H1 (cell line): ENCODE data around the gene KIAA1755. TPM values are rescaled to one million over a fixed set of nuclear protein-coding genes. Genes with fewer than 3 reads are reported as not detected.

Experiments
- CTCF ChIA-PET: fragments of 300-600 bp; sonication (Branson Sonifier 250); formaldehyde crosslinking; loops from one replicate; lab custom pipeline; 2021; ENCODE audit not compliant: partially characterized antibody; lab: Charles Lee
- POLR2A ChIA-PET: fragments of 300-600 bp; sonication (Branson Sonifier 250); formaldehyde crosslinking; loops from one replicate; lab custom pipeline; 2021; ENCODE audit warnings: inconsistent platforms; ENCODE audit not compliant: partially characterized antibody; lab: Charles Lee
- DNase-seq, 2 experiments: peaks; one replicate each; pipeline versions ENCODE4 v3.0.0 to v3.0.0-alpha.2; 2010 to 2022; ENCODE audit warnings: low spot score in 2 of 2, low read depth in 1 of 2, mixed read lengths in 1 of 2
- FAIRE-seq: peaks from 2 replicates; lab custom pipeline; 2011; peaks lifted over from hg19 to GRCh38; lab: Jason Lieb, UNC
- H2AFZ ChIP-seq: 2 replicates; pipeline ENCODE4 v1.8.1; 2012; ENCODE audit warnings: low read length, inconsistent platforms
- H2AK5ac ChIP-seq: 2 replicates; pipeline ENCODE4 v1.6.1; 2013; ENCODE audit warnings: low read depth, low read length
- H2BK120ac ChIP-seq: replicated peaks from 2 replicates; pipeline ENCODE3; 2013; ENCODE audit warnings: low read depth, low read length, inconsistent platforms
- H2BK12ac ChIP-seq: 2 replicates; pipeline ENCODE4 v1.6.1; 2013; ENCODE audit warnings: low read depth, low read length
- H2BK15ac ChIP-seq: 2 replicates; pipeline ENCODE4 v1.6.1; 2013; ENCODE audit warnings: low read length
- H2BK20ac ChIP-seq: 2 replicates; pipeline ENCODE4 v1.6.1; 2013; ENCODE audit warnings: low read length
- H2BK5ac ChIP-seq: 2 replicates; pipeline ENCODE4 v1.6.1; 2013; ENCODE audit warnings: low read depth, low read length
- H3K14ac ChIP-seq: 2 replicates; pipeline ENCODE4 v1.6.1; 2013; ENCODE audit warnings: inconsistent platforms; ENCODE audit not compliant: insufficient read length
- H3K18ac ChIP-seq: 2 replicates; pipeline ENCODE4 v1.6.1; 2013; ENCODE audit warnings: low read length; ENCODE audit errors: extremely low read depth
- H3K23ac ChIP-seq: 2 replicates; pipeline ENCODE4 v1.6.1; 2013; ENCODE audit warnings: inconsistent platforms; ENCODE audit not compliant: insufficient read length
- H3K23me2 ChIP-seq: 2 replicates; pipeline ENCODE4 v1.6.1; 2013; ENCODE audit warnings: low read depth, low read length
- H3K27ac ChIP-seq: 2 replicates; pipeline ENCODE4 v1.6.1; 2011; ENCODE audit warnings: low read depth, low read length, inconsistent platforms
- H3K27me3 ChIP-seq, 4 experiments: replicated peaks in 1 of 4; 1 replicate in 1 of 4; 2 replicates in 3 of 4; pipeline versions ENCODE4 v1.6.1 to v1.8.1; 2011 to 2013; ENCODE audit warnings: low read length in 3 of 4, mild to moderate bottlenecking in 3 of 4, inconsistent platforms in 2 of 4, mixed read lengths in 2 of 4, moderate library complexity in 1 of 4; ENCODE audit not compliant: control insufficient read depth in 3 of 4, insufficient read depth in 3 of 4; ENCODE audit errors: extremely low read depth in 1 of 4
- H3K36me3 ChIP-seq, 4 experiments: 2 replicates each; pipeline versions ENCODE4 v1.6.1 to v1.8.1; 2011 to 2013; ENCODE audit warnings: mild to moderate bottlenecking in 4 of 4, low read length in 3 of 4, moderate library complexity in 2 of 4, control low read depth in 1 of 4, inconsistent platforms in 1 of 4; ENCODE audit not compliant: insufficient read depth in 4 of 4, control insufficient read depth in 2 of 4
- H3K4ac ChIP-seq: replicated peaks from 2 replicates; pipeline ENCODE3; 2013; ENCODE audit warnings: low read length, low read depth, mixed read lengths, inconsistent platforms; ENCODE audit not compliant: insufficient read length
- H3K4me1 ChIP-seq, 4 experiments: replicated peaks in 1 of 4; 1 replicate in 1 of 4; 2 replicates in 3 of 4; pipeline versions ENCODE4 v1.6.1 to v1.8.1; 2011 to 2013; ENCODE audit warnings: low read length in 3 of 4, inconsistent platforms in 2 of 4, mixed read lengths in 1 of 4; ENCODE audit not compliant: insufficient read depth in 4 of 4, control insufficient read depth in 3 of 4
- H3K4me2 ChIP-seq, 2 experiments: 2 replicates each; pipeline versions ENCODE4 v1.6.1 to v1.8.1; 2011 to 2013; ENCODE audit warnings: low read depth in 2 of 2, low read length in 2 of 2, control low read depth in 1 of 2, inconsistent platforms in 1 of 2, mild to moderate bottlenecking in 1 of 2; ENCODE audit not compliant: insufficient read depth in 1 of 2
- H3K4me3 ChIP-seq, 4 experiments: fragments of 200-600, 300-600 bp in 1 of 4; sonication (generic), shearing (Covaris generic), sonication (Bioruptor Twin) in 1 of 4; 2 replicates each; pipeline versions ENCODE4 v1.5.1 to v1.8.1; 2011 to 2016; ENCODE audit warnings: low read length in 4 of 4, low read depth in 3 of 4, control low read depth in 2 of 4, inconsistent platforms in 2 of 4, mild to moderate bottlenecking in 2 of 4, mixed read lengths in 1 of 4, moderate library complexity in 1 of 4; ENCODE audit not compliant: insufficient read depth in 2 of 4; ENCODE audit errors: extremely low read depth in 1 of 4
- H3K56ac ChIP-seq: replicated peaks from 2 replicates; pipeline ENCODE3; 2013; ENCODE audit warnings: low read depth, mild to moderate bottlenecking, mixed read lengths, low read length, inconsistent platforms; ENCODE audit not compliant: insufficient read length
- H3K79me1 ChIP-seq: 2 replicates; pipeline ENCODE4 v1.6.1; 2013; ENCODE audit warnings: low read depth, low read length, control low read depth
- H3K79me2 ChIP-seq, 2 experiments: 2 replicates each; pipeline versions ENCODE4 v1.6.1 to v1.8.1; 2012 to 2013; ENCODE audit warnings: low read length in 2 of 2, mild to moderate bottlenecking in 2 of 2, inconsistent platforms in 1 of 2; ENCODE audit not compliant: insufficient read depth in 2 of 2, control insufficient read depth in 1 of 2
- H3K9ac ChIP-seq, 4 experiments: replicated peaks in 1 of 4; 1 replicate in 1 of 4; 2 replicates in 3 of 4; pipeline versions ENCODE4 v1.6.1 to v1.8.1; 2011 to 2013; ENCODE audit warnings: low read depth in 3 of 4, low read length in 3 of 4, control low read depth in 2 of 4, mild to moderate bottlenecking in 2 of 4, moderate library complexity in 2 of 4, inconsistent platforms in 1 of 4; ENCODE audit errors: extremely low read depth in 1 of 4
- H3K9me3 ChIP-seq, 2 experiments: 2 replicates each; pipeline versions ENCODE4 v1.6.1 to v1.8.1; 2012 to 2013; ENCODE audit warnings: mild to moderate bottlenecking in 2 of 2, moderate library complexity in 2 of 2, control low read depth in 1 of 2, inconsistent platforms in 1 of 2, low read depth in 1 of 2, low read length in 1 of 2, mixed read lengths in 1 of 2; ENCODE audit not compliant: insufficient read depth in 2 of 2
- H4K20me1 ChIP-seq, 2 experiments: replicated peaks in 1 of 2; 2 replicates each; pipeline versions ENCODE3 to v1.8.1; 2011 to 2013; ENCODE audit warnings: inconsistent platforms in 2 of 2, low read length in 2 of 2, mild to moderate bottlenecking in 1 of 2; ENCODE audit not compliant: insufficient read depth in 2 of 2, control insufficient read depth in 1 of 2
- H4K5ac ChIP-seq: 2 replicates; pipeline ENCODE4 v1.6.1; 2013; ENCODE audit warnings: low read length, low read depth, mixed read lengths, inconsistent platforms; ENCODE audit not compliant: insufficient read length
- H4K8ac ChIP-seq: 2 replicates; pipeline ENCODE4 v1.8.0; 2013; ENCODE audit warnings: mild to moderate bottlenecking, moderate library complexity, low read length, inconsistent platforms; ENCODE audit not compliant: insufficient read depth; ENCODE audit errors: extremely low read depth
- H4K91ac ChIP-seq: replicated peaks from 2 replicates; pipeline ENCODE3; 2013; ENCODE audit warnings: low read length, mixed read lengths, inconsistent platforms; ENCODE audit not compliant: insufficient read length
- BACH1 ChIP-seq: IDR thresholded peaks from 2 replicates; pipeline ENCODE4 v1.6.1; 2012; ENCODE audit warnings: low read length, improper control_type of control experiment
- CHD1 ChIP-seq: IDR thresholded peaks from 2 replicates; pipeline ENCODE4 v1.6.1; 2012; ENCODE audit warnings: low read depth, low read length, improper control_type of control experiment
- CTBP2 ChIP-seq: IDR thresholded peaks from 2 replicates; pipeline ENCODE4 v1.7.0; 2011; ENCODE audit warnings: borderline replicate concordance, mild to moderate bottlenecking, moderate library complexity, mixed read lengths, low read length; ENCODE audit not compliant: insufficient read depth, insufficient read length
- EP300 ChIP-seq, 2 experiments: IDR thresholded peaks; 1 replicate in 1 of 2; 2 replicates in 1 of 2; pipeline ENCODE4 v1.6.1; 2011 to 2012; ENCODE audit warnings: low read depth in 2 of 2, low read length in 2 of 2, mild to moderate bottlenecking in 2 of 2, borderline replicate concordance in 1 of 2, inconsistent platforms in 1 of 2, moderate library complexity in 1 of 2
- HDAC2 ChIP-seq, 2 experiments: fragments of 300-600 bp in 1 of 2; sonication (generic) in 1 of 2; IDR thresholded peaks; 2 replicates each; pipeline ENCODE4 v1.6.1; 2011 to 2012; ENCODE audit warnings: low read depth in 2 of 2, low read length in 2 of 2, mild to moderate bottlenecking in 2 of 2, moderate library complexity in 2 of 2, borderline replicate concordance in 1 of 2, inconsistent platforms in 1 of 2
- KDM1A ChIP-seq: fragments of 200-600, 300-600 bp; sonication (generic); IDR thresholded peaks from 2 replicates; pipeline ENCODE4 v1.7.1; 2016; ENCODE audit warnings: mild to moderate bottlenecking, low read length, borderline replicate concordance
- MAFK ChIP-seq: IDR thresholded peaks from 2 replicates; pipeline ENCODE4 v1.6.1; 2012; ENCODE audit warnings: low read depth, mild to moderate bottlenecking, improper control_type of control experiment, low read length
- SIX5 ChIP-seq: IDR thresholded peaks from 2 replicates; pipeline ENCODE4 v1.6.1; 2011; ENCODE audit warnings: mild to moderate bottlenecking, low read depth, low read length
- SRF ChIP-seq: IDR thresholded peaks from 2 replicates; pipeline ENCODE4 v1.6.1; 2011; ENCODE audit warnings: mild to moderate bottlenecking, low read depth, low read length, moderate library complexity
- TAF1 ChIP-seq: IDR thresholded peaks from 2 replicates; pipeline ENCODE4 v1.6.1; 2011; ENCODE audit warnings: mild to moderate bottlenecking, low read depth, low read length
- TBP ChIP-seq: IDR thresholded peaks from 2 replicates; pipeline ENCODE4 v1.6.1; 2011; ENCODE audit warnings: low read depth, low read length, improper control_type of control experiment
- TEAD4 ChIP-seq: IDR thresholded peaks from 2 replicates; pipeline ENCODE4 v1.6.1; 2012; ENCODE audit warnings: low read depth, low read length, inconsistent platforms, mixed read lengths
- WGBS, 2 experiments: shearing (Covaris generic) in 1 of 2; methylation state at CpG; one replicate each; pipeline versions ENCODE4 v1.1.6 to v1.1.7; 2013 to 2015; ENCODE audit warnings: low lambda C conversion rate in 2 of 2, mixed read lengths in 2 of 2, inconsistent platforms in 1 of 2, low coverage in 1 of 2, missing lambda C conversion rate in 1 of 2; ENCODE audit not compliant: insufficient replicate concordance in 2 of 2, insufficient coverage in 1 of 2, insufficient read length in 1 of 2; ENCODE audit errors: extremely low coverage in 1 of 2, missing lambda C conversion rate in 1 of 2; 5-methylcytosine and 5-hydroxymethylcytosine counted together
- polyA plus RNA-seq, 7 experiments: library from polyadenylated mRNA; depleted of rRNA in 3 of 7; stranded (reverse) in 5 of 7; unstranded in 2 of 7; fragments of >200 nt in 5 of 7; fragments of 200-250 nt in 2 of 7; gene quantifications; 1 replicate in 5 of 7; 2 replicates in 1 of 7; 4 replicates in 1 of 7; pipeline versions ENCODE4 v1.2.1 to v1.2.3, GENCODE V29; 2011 to 2013; ENCODE audit warnings: missing spikeins in 2 of 7, mixed read lengths in 2 of 7
- total RNA-seq: library from RNA; stranded (reverse); fragmentation: NEBNext Ultra II Directional; extraction: Animal tissue kit (Norgen Biotek cat#: 25700); gene quantifications from 2 replicates; pipeline ENCODE4 v1.2.1, GENCODE V29; 2021

The KIAA1755 gene
- total and polyA plus RNA-seq, 2 of the 8 experiments (the other 6 are each of a cell fraction or from before 2014, with no cell fraction given): 0.23 TPM; not detected in 1

DNA sequence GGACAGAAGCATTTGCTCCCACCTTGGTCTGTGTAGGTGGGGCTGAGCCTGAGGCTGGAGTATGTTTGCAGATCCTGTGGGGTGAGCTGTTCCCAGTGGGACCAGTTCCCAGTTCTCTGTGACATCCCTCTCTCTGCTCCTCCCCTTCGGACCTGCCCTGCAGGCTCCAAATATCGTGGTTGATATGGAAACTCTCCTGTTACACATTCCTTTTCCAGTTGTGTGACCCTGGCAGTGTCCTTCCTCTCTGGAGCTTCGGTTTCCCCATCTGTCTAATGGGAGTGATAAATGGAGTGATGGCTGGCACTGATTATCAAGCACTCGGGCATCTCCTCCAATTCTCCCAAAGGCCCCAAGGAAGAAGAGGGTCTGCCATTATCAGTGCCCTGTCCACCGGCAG, 79.8 kb downstream of the KIAA1755 start:
- no peak overlapping the region for H4K91ac ChIP-seq
- POLR2A ChIA-PET: interaction anchor here (0.7 kb wide), 1 partner anchor 15 kb away, joined by 3 read pairs; no protein-coding TSS in a partner anchor
- no peak overlapping the region for H2BK12ac ChIP-seq
- no peak overlapping the region for H3K27ac ChIP-seq
- no peak overlapping the region for H4K8ac ChIP-seq
- no peaks in the 10 kb centered on the region for H3K36me3 ChIP-seq
- H3K4me3 ChIP-seq: no peak overlapping the region
- H3K9me3 ChIP-seq: no peaks in the 10 kb centered on the region
- no peak overlapping the region for H2BK120ac ChIP-seq
- FAIRE-seq (no peak), DNase-seq (no peak)
- no peak overlapping the region for H3K14ac ChIP-seq
- H3K4me2 ChIP-seq: no peak overlapping the region
- no peak overlapping the region for H2BK20ac ChIP-seq
- CTCF ChIA-PET: interaction anchor here (0.6 to 1.1 kb wide), 6 partner anchors 16 to 386 kb away, joined by 3 to 4 read pairs (median 3); partner anchors contain the start of gene TGM2
- H3K18ac ChIP-seq: no peak overlapping the region
- no peak overlapping the region for H3K4ac ChIP-seq
- no peaks in the 10 kb centered on the region for H4K20me1 ChIP-seq
- no peak overlapping the region for H3K23ac ChIP-seq
- H3K9ac ChIP-seq: no peak overlapping the region
- 70% methylated on average over 5 of the region's 5 CpGs; no CpG with 5 or more reads in 1 of the 2 experiments for WGBS, 2 experiments
- H4K5ac ChIP-seq: no peak overlapping the region
- no peaks in the 10 kb centered on the region for H3K4me1 ChIP-seq
- H2BK15ac ChIP-seq: no peak overlapping the region
- H2AK5ac ChIP-seq: no peak overlapping the region
- H2BK5ac ChIP-seq: no peak overlapping the region
- no peaks in the 10 kb centered on the region for H3K79me1 ChIP-seq
- no peak overlapping the region for H2AFZ ChIP-seq
- no peaks in the 10 kb centered on the region for H3K23me2 ChIP-seq
- H3K27me3 ChIP-seq: no peaks in the 10 kb centered on the region
- TF ChIP-seq KDM1A (no peak), HDAC2 (IDR thresholded peaks at IDR 0.05; ENCODE audit: borderline replicate concordance in 1 of 2, low read depth in 2 of 2, low read length in 2 of 2) (no peak), TEAD4 (no peak), SIX5 (no peak), CTBP2 (no peak), BACH1 (no peak), CHD1 (no peak), SRF (no peak), MAFK (no peak), TBP (no peak), EP300 (IDR thresholded peaks at IDR 0.05; ENCODE audit: borderline replicate concordance in 1 of 2, low read depth in 2 of 2, low read length in 2 of 2) (no peak), TAF1 (no peak)
- no peak overlapping the region for H3K56ac ChIP-seq
- H3K79me2 ChIP-seq: no peaks in the 10 kb centered on the region
